Measurements from ENCODE around the gene GLOD5. TPM values are rescaled to one million over a fixed set of nuclear protein-coding genes. Genes with fewer than 3 reads are reported as not detected.
A peak's percentile ranks its signal among the peaks of the same experiment; 100 is the strongest.

Gene GLOD5
- not detected for polyA plus RNA-seq (2013, experiment 1 of 2)
- polyA plus RNA-seq (2013, experiment 2 of 2): not detected

DNA sequence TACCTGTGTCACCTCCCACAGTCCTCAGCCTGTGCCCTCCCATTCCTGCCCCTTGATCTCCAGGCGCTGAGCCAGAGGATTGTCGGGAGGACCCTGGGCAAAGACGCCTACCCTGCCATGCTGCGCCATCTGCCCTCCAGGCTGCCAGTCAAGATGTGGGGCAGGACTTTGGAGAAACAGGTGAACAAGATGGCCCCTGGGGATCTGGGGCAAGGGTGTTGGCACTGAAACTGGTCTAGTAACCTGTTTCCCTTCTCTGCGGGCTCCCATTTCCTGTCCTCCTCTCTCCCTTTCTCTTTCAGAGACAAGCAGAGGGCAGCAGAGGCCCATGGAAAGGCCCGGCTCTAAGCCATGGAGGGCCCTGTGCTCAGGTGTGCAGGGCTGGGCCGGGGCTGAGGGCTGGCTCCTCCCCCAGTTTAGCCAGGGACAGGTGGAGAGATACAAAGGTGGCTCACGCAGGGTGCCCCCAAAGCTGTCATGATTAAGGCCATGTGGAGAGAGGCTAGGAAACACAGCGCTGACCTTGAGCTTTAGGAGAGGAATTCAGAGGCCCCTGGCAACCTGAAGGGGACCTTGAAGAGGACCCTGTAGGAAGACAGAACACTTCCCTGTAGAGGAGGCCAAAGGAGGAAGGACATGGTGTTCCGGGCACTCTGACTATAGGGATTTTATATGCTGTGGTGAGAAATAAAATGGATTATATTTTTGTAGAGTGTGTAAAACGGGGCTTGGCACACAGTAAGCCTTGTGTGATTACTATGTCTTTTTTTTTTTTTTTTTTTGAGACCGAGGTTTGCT is at the start of gene GLOD5:
Gene GLOD5 (plus strand): TSS at position 74 of the 798 bp plus-strand sequence. CDS start 44 bp downstream, at position 118.
- DNase-seq (ENCODE audit: low spot score): no peak
- Histone ChIP-seq H4K91ac (ENCODE audit: low read depth, low read length, poor library complexity) (no peak within 1 kb of the TSS), H3K18ac (ENCODE audit: low read length) (no peak within 1 kb of the TSS), H3K23ac (ENCODE audit: low read depth, low read length, poor library complexity) (no peak within 1 kb of the TSS), H3K4ac (ENCODE audit: low read length) (no peak within 1 kb of the TSS), H3K36me3 (replicated peaks in 1 of 2; ENCODE audit: control insufficient read depth in 2 of 2, insufficient read depth in 2 of 2, low read length in 2 of 2) (no peaks in the 10 kb centered on the region), H2BK5ac (ENCODE audit: low read length) (no peak within 1 kb of the TSS), H2BK15ac (ENCODE audit: low read length) (no peak within 1 kb of the TSS), H3K4me3 (ENCODE audit: low read length in 2 of 2) (no peak within 1 kb of the TSS), H3K4me1 (ENCODE audit: control insufficient read depth in 2 of 2, insufficient read depth in 1 of 2, low read depth in 1 of 2, low read length in 2 of 2) (no peaks in the 10 kb centered on the region), H3K9me3 (replicated peaks in 1 of 2; ENCODE audit: control insufficient read depth in 2 of 2, insufficient read depth in 1 of 2, low read depth in 1 of 2, low read length in 2 of 2) (no peaks in the 10 kb centered on the region), H2BK12ac (ENCODE audit: low read length) (no peak within 1 kb of the TSS), H2AK5ac (ENCODE audit: low read depth, low read length) (no peak within 1 kb of the TSS), H3K79me1 (ENCODE audit: low read depth, low read length) (no peaks in the 10 kb centered on the region), H3K9ac (ENCODE audit: low read depth, low read length, poor library complexity) (no peak within 1 kb of the TSS), H3K27ac (replicated peaks; ENCODE audit: low read length) (no peak within 1 kb of the TSS), H2BK120ac (ENCODE audit: low read depth, low read length) (no peak within 1 kb of the TSS), H3K14ac (ENCODE audit: low read length) (no peak within 1 kb of the TSS), H3K27me3 (ENCODE audit: control insufficient read depth in 3 of 3, insufficient read depth in 3 of 3, low read depth in 1 of 3, low read length in 3 of 3) (peaks cover 0 to 17% (median 0%) of the 10 kb centered on the region in 3 experiments), H4K8ac (ENCODE audit: low read depth, low read length) (no peak within 1 kb of the TSS), H2AFZ (ENCODE audit: low read length) (peak within 1 kb of the TSS; percentile 82), H3K4me2 (ENCODE audit: insufficient read depth, low read length, poor library complexity, severe bottlenecking) (no peak within 1 kb of the TSS)
- WGBS, 2 donors (ENCODE audit: extremely low coverage in 2 of 2, insufficient read length in 2 of 2, insufficient replicate concordance in 1 of 2): no CpG with 5 or more reads among the region's 12 CpGs

DNA sequence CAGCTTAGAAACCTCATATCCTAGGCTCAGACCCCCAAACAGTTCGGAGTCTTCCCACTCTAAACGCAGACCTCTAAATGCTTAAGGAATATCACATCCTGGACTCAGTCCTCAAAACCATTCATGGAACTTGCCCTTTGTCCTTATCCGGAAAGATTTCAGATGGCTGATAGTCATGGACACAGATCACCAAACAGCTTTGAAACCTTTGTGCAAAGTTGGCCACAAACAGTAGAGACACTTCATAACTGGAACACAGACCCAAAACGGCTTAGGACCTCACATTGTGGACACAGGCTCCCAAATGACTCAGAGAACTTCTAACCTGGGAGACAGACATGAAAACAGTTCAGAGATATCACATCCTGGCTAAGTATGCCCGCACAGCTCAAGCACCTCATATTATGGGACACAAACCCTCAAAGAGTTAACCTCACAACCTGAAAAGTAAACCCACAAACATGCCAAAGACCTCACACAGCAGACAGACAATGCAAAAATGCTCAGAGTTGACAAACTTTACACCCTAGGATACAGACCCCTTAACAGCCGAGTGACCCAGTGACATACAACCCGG is 49.5 kb upstream of the GLOD5 start:
- no peak for DNase-seq (ENCODE audit: low spot score)
- no peak overlapping the region for H2BK12ac ChIP-seq (ENCODE audit: low read length)
- H3K4me2 ChIP-seq (ENCODE audit: insufficient read depth, low read length, poor library complexity, severe bottlenecking): no peak overlapping the region
- H4K8ac ChIP-seq (ENCODE audit: low read depth, low read length): no peak overlapping the region
- no peak overlapping the region for H3K23ac ChIP-seq (ENCODE audit: low read depth, low read length, poor library complexity)
- H3K4me3 ChIP-seq (ENCODE audit: low read length in 2 of 2): no peak overlapping the region
- H2AK5ac ChIP-seq (ENCODE audit: low read depth, low read length): no peak overlapping the region
- no peak overlapping the region for H3K14ac ChIP-seq (ENCODE audit: low read length)
- no CpG with 5 or more reads among the region's 7 CpGs for WGBS, 2 donors (ENCODE audit: extremely low coverage in 2 of 2, insufficient read length in 2 of 2, insufficient replicate concordance in 1 of 2)
- no peak overlapping the region for H2AFZ ChIP-seq (ENCODE audit: low read length)
- H3K36me3 ChIP-seq (replicated peaks in 1 of 2; ENCODE audit: control insufficient read depth in 2 of 2, insufficient read depth in 2 of 2, low read length in 2 of 2): peaks cover 0 to 22% of the 10 kb centered on the region in 2 donors
- H3K27me3 ChIP-seq (ENCODE audit: control insufficient read depth in 3 of 3, insufficient read depth in 3 of 3, low read depth in 1 of 3, low read length in 3 of 3): no peaks in the 10 kb centered on the region
- no peak overlapping the region for H3K27ac ChIP-seq (replicated peaks; ENCODE audit: low read length)
- H3K18ac ChIP-seq (ENCODE audit: low read length): no peak overlapping the region
- no peak overlapping the region for H3K4ac ChIP-seq (ENCODE audit: low read length)
- no peaks in the 10 kb centered on the region for H3K4me1 ChIP-seq (ENCODE audit: control insufficient read depth in 2 of 2, insufficient read depth in 1 of 2, low read depth in 1 of 2, low read length in 2 of 2)
- no peaks in the 10 kb centered on the region for H3K9me3 ChIP-seq (replicated peaks in 1 of 2; ENCODE audit: control insufficient read depth in 2 of 2, insufficient read depth in 1 of 2, low read depth in 1 of 2, low read length in 2 of 2)
- H3K9ac ChIP-seq (ENCODE audit: low read depth, low read length, poor library complexity): no peak overlapping the region
- no peak overlapping the region for H2BK15ac ChIP-seq (ENCODE audit: low read length)
- no peak overlapping the region for H2BK120ac ChIP-seq (ENCODE audit: low read depth, low read length)
- no peaks in the 10 kb centered on the region for H3K79me1 ChIP-seq (ENCODE audit: low read depth, low read length)
- no peak overlapping the region for H2BK5ac ChIP-seq (ENCODE audit: low read length)
- H4K91ac ChIP-seq (ENCODE audit: low read depth, low read length, poor library complexity): no peak overlapping the region

DNA sequence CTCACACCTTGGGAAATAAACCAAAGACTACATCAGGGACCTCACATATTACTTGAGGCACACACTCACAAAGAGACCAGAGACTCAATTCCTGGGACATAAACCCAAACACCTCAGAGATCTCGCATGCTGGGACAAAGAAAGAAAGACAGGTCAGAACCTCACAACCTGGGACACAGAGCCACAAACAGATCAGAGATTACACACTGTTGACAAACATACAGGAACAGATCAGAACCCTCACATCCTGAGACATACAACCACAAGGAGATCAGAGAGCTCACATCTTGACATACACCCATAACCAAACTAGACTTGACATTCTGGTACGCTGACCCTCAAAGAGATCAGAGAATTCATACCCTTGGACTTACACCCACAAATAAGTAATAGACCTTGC is 47.7 kb upstream of the GLOD5 start:
- H3K4ac ChIP-seq (ENCODE audit: low read length): no peak overlapping the region
- no peak overlapping the region for H2BK120ac ChIP-seq (ENCODE audit: low read depth, low read length)
- H3K4me2 ChIP-seq (ENCODE audit: insufficient read depth, low read length, poor library complexity, severe bottlenecking): no peak overlapping the region
- no peak overlapping the region for H2AFZ ChIP-seq (ENCODE audit: low read length)
- H3K36me3 ChIP-seq (replicated peaks in 1 of 2; ENCODE audit: control insufficient read depth in 2 of 2, insufficient read depth in 2 of 2, low read length in 2 of 2): peaks cover 0 to 4% of the 10 kb centered on the region in 2 donors
- no peak overlapping the region for H2AK5ac ChIP-seq (ENCODE audit: low read depth, low read length)
- no peaks in the 10 kb centered on the region for H3K4me1 ChIP-seq (ENCODE audit: control insufficient read depth in 2 of 2, insufficient read depth in 1 of 2, low read depth in 1 of 2, low read length in 2 of 2)
- H2BK12ac ChIP-seq (ENCODE audit: low read length): no peak overlapping the region
- H4K91ac ChIP-seq (ENCODE audit: low read depth, low read length, poor library complexity): no peak overlapping the region
- no peaks in the 10 kb centered on the region for H3K79me1 ChIP-seq (ENCODE audit: low read depth, low read length)
- H3K9me3 ChIP-seq (replicated peaks in 1 of 2; ENCODE audit: control insufficient read depth in 2 of 2, insufficient read depth in 1 of 2, low read depth in 1 of 2, low read length in 2 of 2): no peaks in the 10 kb centered on the region
- no peak overlapping the region for H3K23ac ChIP-seq (ENCODE audit: low read depth, low read length, poor library complexity)
- no peak overlapping the region for H3K14ac ChIP-seq (ENCODE audit: low read length)
- H3K4me3 ChIP-seq (ENCODE audit: low read length in 2 of 2): no peak overlapping the region
- no peak for DNase-seq (ENCODE audit: low spot score)
- no peak overlapping the region for H3K18ac ChIP-seq (ENCODE audit: low read length)
- no CpG with 5 or more reads among the region's 2 CpGs for whole genome bisulfite sequencing, 2 donors (ENCODE audit: extremely low coverage in 2 of 2, insufficient read length in 2 of 2, insufficient replicate concordance in 1 of 2)
- no peak overlapping the region for H3K27ac ChIP-seq (replicated peaks; ENCODE audit: low read length)
- H3K27me3 ChIP-seq (ENCODE audit: control insufficient read depth in 3 of 3, insufficient read depth in 3 of 3, low read depth in 1 of 3, low read length in 3 of 3): no peaks in the 10 kb centered on the region
- no peak overlapping the region for H4K8ac ChIP-seq (ENCODE audit: low read depth, low read length)
- H2BK5ac ChIP-seq (ENCODE audit: low read length): no peak overlapping the region
- no peak overlapping the region for H3K9ac ChIP-seq (ENCODE audit: low read depth, low read length, poor library complexity)
- H2BK15ac ChIP-seq (ENCODE audit: low read length): no peak overlapping the region

DNA sequence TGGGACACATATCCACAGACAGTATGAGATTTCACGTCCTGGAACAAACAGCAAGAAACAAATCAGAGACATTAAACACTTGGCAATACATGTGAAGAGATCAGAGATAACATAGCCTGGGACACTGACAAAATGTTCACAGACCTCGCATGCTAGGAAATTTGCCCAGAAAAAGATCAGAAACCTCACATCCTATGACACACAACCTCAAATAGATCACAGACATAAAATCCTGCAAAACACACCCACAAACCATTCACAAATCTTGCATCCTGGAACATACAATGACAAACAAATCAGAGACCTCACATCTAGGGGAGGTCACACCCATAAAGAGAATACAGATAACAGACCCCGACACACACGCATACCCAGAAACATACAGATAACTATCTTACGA is 47.0 kb upstream of the GLOD5 start:
- H4K91ac ChIP-seq (ENCODE audit: low read depth, low read length, poor library complexity): no peak overlapping the region
- no peak overlapping the region for H2BK120ac ChIP-seq (ENCODE audit: low read depth, low read length)
- no peak overlapping the region for H2BK12ac ChIP-seq (ENCODE audit: low read length)
- no peaks in the 10 kb centered on the region for H3K36me3 ChIP-seq (replicated peaks in 1 of 2; ENCODE audit: control insufficient read depth in 2 of 2, insufficient read depth in 2 of 2, low read length in 2 of 2)
- H3K23ac ChIP-seq (ENCODE audit: low read depth, low read length, poor library complexity): no peak overlapping the region
- no peak overlapping the region for H2BK5ac ChIP-seq (ENCODE audit: low read length)
- no peak overlapping the region for H2AFZ ChIP-seq (ENCODE audit: low read length)
- WGBS, 2 donors (ENCODE audit: extremely low coverage in 2 of 2, insufficient read length in 2 of 2, insufficient replicate concordance in 1 of 2): no CpG with 5 or more reads among the region's 5 CpGs
- H3K9me3 ChIP-seq (replicated peaks in 1 of 2; ENCODE audit: control insufficient read depth in 2 of 2, insufficient read depth in 1 of 2, low read depth in 1 of 2, low read length in 2 of 2): no peaks in the 10 kb centered on the region
- no peaks in the 10 kb centered on the region for H3K4me1 ChIP-seq (ENCODE audit: control insufficient read depth in 2 of 2, insufficient read depth in 1 of 2, low read depth in 1 of 2, low read length in 2 of 2)
- no peak for DNase-seq (ENCODE audit: low spot score)
- no peaks in the 10 kb centered on the region for H3K27me3 ChIP-seq (ENCODE audit: control insufficient read depth in 3 of 3, insufficient read depth in 3 of 3, low read depth in 1 of 3, low read length in 3 of 3)
- H2BK15ac ChIP-seq (ENCODE audit: low read length): no peak overlapping the region
- no peak overlapping the region for H3K9ac ChIP-seq (ENCODE audit: low read depth, low read length, poor library complexity)
- no peak overlapping the region for H2AK5ac ChIP-seq (ENCODE audit: low read depth, low read length)
- H3K79me1 ChIP-seq (ENCODE audit: low read depth, low read length): no peaks in the 10 kb centered on the region
- H3K27ac ChIP-seq (replicated peaks; ENCODE audit: low read length): no peak overlapping the region
- H3K4me2 ChIP-seq (ENCODE audit: insufficient read depth, low read length, poor library complexity, severe bottlenecking): no peak overlapping the region
- no peak overlapping the region for H3K14ac ChIP-seq (ENCODE audit: low read length)
- H3K18ac ChIP-seq (ENCODE audit: low read length): no peak overlapping the region
- no peak overlapping the region for H3K4ac ChIP-seq (ENCODE audit: low read length)
- no peak overlapping the region for H3K4me3 ChIP-seq (ENCODE audit: low read length in 2 of 2)
- no peak overlapping the region for H4K8ac ChIP-seq (ENCODE audit: low read depth, low read length)
